K562 (cell line): ENCODE results near the gene CCDC183. TPM values are rescaled to one million over a fixed set of nuclear protein-coding genes. Genes with fewer than 3 reads are reported as not detected.

Source experiments
- ATAC-seq: fragments of 200-7000 bp; cut with Tn5 transposase; 3 replicates; pipeline ENCODE4 v1.9.1; 2020; ENCODE audit warnings: moderate library complexity
- BruUV-seq: library from RNA; stranded (reverse); fragments of 400-500 nt; replicated peaks from 2 replicates; lab custom pipeline; 2021; lab: Mats Ljungman, UMichigan
- CTCF ChIA-PET: fragments of 300-600 bp; formaldehyde crosslinking; extraction: SDS; loops from one replicate; lab custom pipeline; 2021; ENCODE audit warnings: low intra/inter-chr PET ratio; lab: Yijun Ruan, JAX
- POLR2A ChIA-PET: fragments of 300-600, 350-650 bp; sonication (Branson Sonifier 250); formaldehyde crosslinking; extraction: SDS; loops from one replicate; lab custom pipeline; 2021; ENCODE audit warnings: antibody characterized with exemption, inconsistent platforms; lab: Yijun Ruan, JAX
- DNase-seq, 4 experiments: peaks; one replicate each; pipeline versions ENCODE4 v3.0.0 to v3.0.0-alpha.2; 2011 to 2018; ENCODE audit warnings: low spot score in 3 of 4, mixed read lengths in 3 of 4; ENCODE audit errors: extremely low read depth in 1 of 4
- FAIRE-seq: peaks from 2 replicates; lab custom pipeline; 2011; peaks lifted over from hg19 to GRCh38; lab: Jason Lieb, UNC
- H2AFZ ChIP-seq: 2 replicates; pipeline ENCODE4 v1.6.0; 2011; ENCODE audit warnings: low read depth, low read length, control low read depth, inconsistent platforms
- H3K27ac ChIP-seq: fragments of 200-600 bp; 3 replicates; pipeline ENCODE4 v1.8.0; 2011; ENCODE audit warnings: low read depth, mild to moderate bottlenecking, control low read depth, inconsistent platforms, low read length, moderate library complexity, mixed read lengths; ENCODE audit errors: extremely low read depth
- H3K27me3 ChIP-seq, 2 experiments: fragments of 300-600 bp in 1 of 2; 2 replicates in 1 of 2; 3 replicates in 1 of 2; pipeline versions ENCODE4 v1.6.0 to v1.8.0; 2011; ENCODE audit warnings: inconsistent platforms in 2 of 2, low read length in 2 of 2, mild to moderate bottlenecking in 1 of 2, mixed read lengths in 1 of 2, moderate library complexity in 1 of 2; ENCODE audit not compliant: control insufficient read depth in 2 of 2, insufficient read depth in 2 of 2
- H3K36me3 ChIP-seq: fragments of 300-600 bp; 3 replicates; pipeline ENCODE4 v1.8.0; 2011; ENCODE audit warnings: mild to moderate bottlenecking, low read length, inconsistent platforms; ENCODE audit not compliant: control insufficient read depth, insufficient read depth
- H3K4me1 ChIP-seq, 2 experiments: fragments of 200-600 bp in 1 of 2; replicated peaks in 1 of 2; 2 replicates in 1 of 2; 3 replicates in 1 of 2; pipeline versions ENCODE4 v1.5.1 to v1.8.0; 2011; ENCODE audit warnings: inconsistent platforms in 2 of 2, low read length in 2 of 2, mild to moderate bottlenecking in 1 of 2, mixed read lengths in 1 of 2, moderate library complexity in 1 of 2; ENCODE audit not compliant: control insufficient read depth in 2 of 2, insufficient read depth in 2 of 2
- H3K4me2 ChIP-seq: 2 replicates; pipeline ENCODE4 v1.6.1; 2011; ENCODE audit warnings: low read length, control low read depth, inconsistent platforms, mixed read lengths; ENCODE audit not compliant: insufficient read depth
- H3K4me3 ChIP-seq: fragments of 200-600 bp; sonication (generic), shearing (Covaris generic); 2 replicates; pipeline ENCODE4 v1.5.1; 2016; ENCODE audit warnings: control low read depth, inconsistent platforms
- H3K79me2 ChIP-seq: fragments of 200-600 bp; 3 replicates; pipeline ENCODE4 v1.8.0; 2011; ENCODE audit warnings: low read length, inconsistent platforms; ENCODE audit not compliant: control insufficient read depth, insufficient read depth
- H3K9ac ChIP-seq, 2 experiments: 2 replicates each; pipeline versions ENCODE4 v1.6.0 to v1.6.1; 2011; ENCODE audit warnings: low read depth in 2 of 2, low read length in 2 of 2, control low read depth in 1 of 2, inconsistent platforms in 1 of 2, mild to moderate bottlenecking in 1 of 2, mixed read lengths in 1 of 2; ENCODE audit not compliant: insufficient read depth in 1 of 2
- H3K9me1 ChIP-seq: one replicate; pipeline ENCODE4 v1.6.0; 2011; ENCODE audit warnings: inconsistent platforms, mild to moderate bottlenecking, low read length, moderate library complexity; ENCODE audit not compliant: control insufficient read depth, insufficient read depth
- H3K9me3 ChIP-seq: replicated peaks from 2 replicates; pipeline ENCODE4 v1.5.1; 2011; ENCODE audit warnings: low read depth, low read length, inconsistent platforms; ENCODE audit not compliant: control insufficient read depth, insufficient read depth
- H4K20me1 ChIP-seq: replicated peaks from 2 replicates; pipeline ENCODE4 v1.6.1; 2011; ENCODE audit warnings: low read length, inconsistent platforms, mixed read lengths; ENCODE audit not compliant: control insufficient read depth, insufficient read depth
- DDX20 ChIP-seq: fragments of 450-650 bp; IDR thresholded peaks from 2 replicates; pipeline ENCODE4 v1.6.1; 2016; ENCODE audit warnings: missing genetic modification characterization, low read depth, mild to moderate bottlenecking, missing compliant biosample characterization, moderate library complexity
- DEAF1 ChIP-seq: fragments of 450-650 bp; formaldehyde crosslinking; IDR thresholded peaks from 2 replicates; pipeline ENCODE4 v1.4.0; 2020; ENCODE audit warnings: mild to moderate bottlenecking, moderate library complexity
- ELF4 ChIP-seq: fragments of 450-650 bp; formaldehyde crosslinking; IDR thresholded peaks from 2 replicates; pipeline ENCODE4 v1.4.0; 2022; ENCODE audit warnings: missing genetic modification characterization
- ETV5 ChIP-seq: sonication (generic); formaldehyde crosslinking; IDR thresholded peaks from 2 replicates; pipeline ENCODE4 v1.4.0; 2020; ENCODE audit warnings: low read depth, mild to moderate bottlenecking, missing genetic modification reagents
- KLF13 ChIP-seq: fragments of 450-650 bp; IDR thresholded peaks from 2 replicates; pipeline ENCODE4 v1.6.1; 2016; ENCODE audit warnings: missing genetic modification characterization, low read depth, mild to moderate bottlenecking, missing compliant biosample characterization, moderate library complexity, borderline replicate concordance
- MEIS2 ChIP-seq: fragments of 450-650 bp; IDR thresholded peaks from 2 replicates; pipeline ENCODE4 v1.6.1; 2014; ENCODE audit warnings: mild to moderate bottlenecking; ENCODE audit not compliant: partially characterized antibody
- MLLT1 ChIP-seq, 2 experiments: fragments of 450-650 bp; IDR thresholded peaks; 2 replicates each; pipeline ENCODE4 v1.6.1; 2016
- MTA3 ChIP-seq: fragments of 450-650 bp; formaldehyde crosslinking; IDR thresholded peaks from 2 replicates; pipeline ENCODE4 v1.6.1; 2017; ENCODE audit warnings: mild to moderate bottlenecking, borderline replicate concordance
- MXD1 ChIP-seq: fragments of 250-450 bp; sonication (Bioruptor Pico); IDR thresholded peaks from 2 replicates; pipeline ENCODE4 v1.8.0; 2021; ENCODE audit warnings: borderline replicate concordance, mild to moderate bottlenecking, moderate library complexity; ENCODE audit not compliant: poor library complexity, severe bottlenecking
- NCOA1 ChIP-seq: fragments of 450-650 bp; IDR thresholded peaks from 2 replicates; pipeline ENCODE4 v1.6.1; 2016; ENCODE audit warnings: low read depth
- NELFE ChIP-seq: IDR thresholded peaks from 2 replicates; pipeline ENCODE4 v1.6.1; 2011; ENCODE audit warnings: mild to moderate bottlenecking; ENCODE audit not compliant: insufficient read depth, insufficient read length
- NFE2L1 ChIP-seq: fragments of 450-650 bp; IDR thresholded peaks from 2 replicates; pipeline ENCODE4 v1.6.1; 2016; ENCODE audit warnings: missing genetic modification characterization, low read depth, mild to moderate bottlenecking, missing compliant biosample characterization, moderate library complexity, borderline replicate concordance
- NR2C2 ChIP-seq, 2 experiments: fragments of 200-800 bp in 1 of 2; sonication (Bioruptor generic) in 1 of 2; sonication (generic) in 1 of 2; formaldehyde crosslinking in 1 of 2; IDR thresholded peaks; 2 replicates each; pipeline versions ENCODE4 v1.6.1 to v1.8.0; 2016 to 2022; ENCODE audit warnings: mild to moderate bottlenecking in 1 of 2, missing compliant biosample characterization in 1 of 2, missing genetic modification characterization in 1 of 2, missing genetic modification reagents in 1 of 2
- POLR2AphosphoS2 ChIP-seq: IDR thresholded peaks from 2 replicates; pipeline ENCODE4 v1.6.1; 2012; ENCODE audit warnings: low read length, improper control_type of control experiment
- TAF7 ChIP-seq: fragments of 450-650 bp; IDR thresholded peaks from 2 replicates; pipeline ENCODE4 v1.6.1; 2016; ENCODE audit warnings: missing genetic modification characterization, missing compliant biosample characterization
- ZNF717 ChIP-seq: fragments of 250-450 bp; sonication (Bioruptor Pico); IDR thresholded peaks from 2 replicates; pipeline ENCODE4 v1.5.0; 2021
- WGBS: fragments of 100-300 bp; shearing (Covaris generic); methylation state at CpG from one replicate; pipeline ENCODE4 v1.1.6; 2016; ENCODE audit warnings: low coverage, mixed read lengths; ENCODE audit not compliant: insufficient coverage; ENCODE audit errors: missing lambda C conversion rate; 5-methylcytosine and 5-hydroxymethylcytosine counted together
- in situ Hi-C: fragments of 300-500 bp; cut with MboI; formaldehyde crosslinking; loops from 4 replicates; pipeline ENCODE4 v1.15.0; 2018; ENCODE audit warnings: inconsistent platforms, mixed read lengths
- intact Hi-C: fragments of 100-400 bp; cut with micrococcal nuclease; formaldehyde crosslinking; loops from 2 replicates; pipeline ENCODE4 v1.14.2; 2022
- polyA plus RNA-seq, 8 experiments: library from polyadenylated mRNA; depleted of rRNA in 4 of 8; stranded (reverse) in 5 of 8; unstranded in 3 of 8; fragments of >200 nt; fragmentation: Nextera tagmentation in 2 of 8; fragmentation: Illumina TruSeq in 1 of 8; extraction: Ambion mirVana in 2 of 8; extraction: Trizol in 1 of 8; gene quantifications; 2 replicates each; pipeline versions ENCODE4 v1.2.1 to v1.2.3, GENCODE V29; 2011 to 2014; ENCODE audit warnings: inconsistent platforms in 1 of 8, missing spikeins in 1 of 8
- total RNA-seq, 7 experiments: library from RNA; depleted of rRNA in 6 of 7; stranded (reverse); fragments of >200 nt in 6 of 7; fragmentation: Illumina TruSeq in 2 of 7; extraction: Trizol in 2 of 7; gene quantifications; 2 replicates each; pipeline versions ENCODE4 v1.2.1 to v1.2.3, GENCODE V29; 2011 to 2021; ENCODE audit warnings: low replicate concordance in 1 of 7

The CCDC183 gene
- total and polyA plus RNA-seq, 9 of the 15 experiments (the other 6 are each of a cell fraction or from before 2014, with no cell fraction given) = 0.21 to 0.60 (median 0.29) TPM; not detected in 4

- Histone ChIP-seq H3K79me2 (no peaks in the 10 kb centered on the region), H3K27me3 (no peaks in the 10 kb centered on the region), H3K4me1 (peaks cover 40 to 42% of the 10 kb centered on the region in 2 experiments), H3K9me1 (no peaks in the 10 kb centered on the region), H4K20me1 (no peaks in the 10 kb centered on the region), H2AFZ (peak overlapping the region; percentile 77), H3K36me3 (no peaks in the 10 kb centered on the region), H3K9me3 (no peaks in the 10 kb centered on the region), H3K4me3 (no peak overlapping the region), H3K27ac (peak overlapping the region; percentile 72), H3K9ac (no peak overlapping the region; a peak in 1 of 4 replicates), H3K4me2 (peak overlapping the region; percentile 39; the same call in 1 of the 2 replicates)
- FAIRE-seq (no peak), ATAC-seq (peak; percentile 62), DNase-seq (peak; percentile 53 to 80 (median 60))
- POLR2A ChIA-PET = no interaction called here
- no TSS peak for BruUV-seq
- in situ Hi-C loops = loop anchor here (25.0 kb wide), 1 partner anchor 453 kb away; the partner anchor contains the start of genes CYSRT1, RNF224, SLC34A3 and TUBB4B
- CTCF ChIA-PET = interaction anchor here (0.6 to 1.3 kb wide), 7 partner anchors 13 to 245 kb away, joined by 3 to 8 read pairs (median 3); no protein-coding TSS in a partner anchor
- intact Hi-C loops = loop anchor here (1.0 to 10.0 kb wide), 2 partner anchors 18 to 460 kb away; partner anchors contain the start of gene TUBB4B
- WGBS = 8% methylated on average over 9 of the region's 9 CpGs
- no peak for TF ChIP-seq NFE2L1 (tag)
- TF ChIP-seq NCOA1 = no peak
- no peak for TF ChIP-seq MTA3
- no peak for TF ChIP-seq DDX20 (tag)
- no peak for TF ChIP-seq MLLT1 (IDR thresholded peaks at IDR 0.05)
- TF ChIP-seq MXD1 (CRISPR knock-in tag) = no peak
- TF ChIP-seq MEIS2 = peak; percentile 62
- TF ChIP-seq NR2C2 (CRISPR knock-in tag; IDR thresholded peaks at IDR 0.05) = no peak
- TF ChIP-seq NR2C2 (tag; IDR thresholded peaks at IDR 0.05) = peak; percentile 29; the same call in 1 of the 2 replicates
- TF ChIP-seq KLF13 = no peak
- TF ChIP-seq NELFE = no peak
- no peak for TF ChIP-seq ZNF717
- no peak for TF ChIP-seq TAF7
- TF ChIP-seq ELF4 (CRISPR knock-in tag) = no peak
- peak; percentile 41 for TF ChIP-seq DEAF1 (CRISPR knock-in tag)
- no peak for TF ChIP-seq ETV5 (CRISPR knock-in tag)
- no peak for TF ChIP-seq POLR2AphosphoS2
These were observed 11.7 kb upstream of the CCDC183 start for GRCh38 chr9:136784249-136784996.
